Hepatocyte (in vitro differentiated cells): Measurements from ENCODE around the gene PREX1. TPM values are rescaled to one million over a fixed set of nuclear protein-coding genes. Genes with fewer than 3 reads are reported as not detected.

ENCODE experiments used
- DNase-seq: peaks from one replicate; pipeline ENCODE4 v3.0.0-alpha.2; 2016; ENCODE audit warnings: low spot score
- H2AFZ ChIP-seq: fragments of 200-600 bp; sonication (generic); 2 replicates; pipeline ENCODE4 v1.6.0; 2016; ENCODE audit warnings: antibody characterized with exemption, mild to moderate bottlenecking
- H3K27ac ChIP-seq: fragments of 200-600 bp; sonication (generic); 2 replicates; pipeline ENCODE4 v1.5.1; 2016; ENCODE audit warnings: mild to moderate bottlenecking
- H3K27me3 ChIP-seq: fragments of 200-600 bp; sonication (generic); 2 replicates; pipeline ENCODE4 v1.6.1; 2016
- H3K36me3 ChIP-seq: fragments of 200-600 bp; sonication (generic); replicated peaks from 2 replicates; pipeline ENCODE4 v1.5.1; 2016; ENCODE audit warnings: low read depth; ENCODE audit not compliant: insufficient read depth
- H3K4me1 ChIP-seq: fragments of 200-600 bp; sonication (generic); 2 replicates; pipeline ENCODE4 v1.5.1; 2016; ENCODE audit warnings: mild to moderate bottlenecking, moderate library complexity; ENCODE audit not compliant: insufficient read depth
- H3K4me2 ChIP-seq: fragments of 200-600 bp; sonication (generic); 2 replicates; pipeline ENCODE4 v1.6.0; 2016
- H3K4me3 ChIP-seq: fragments of 200-600 bp; sonication (generic); 2 replicates; pipeline ENCODE4 v1.5.1; 2016; ENCODE audit warnings: mild to moderate bottlenecking
- H3K79me2 ChIP-seq: fragments of 200-600 bp; sonication (generic); 2 replicates; pipeline ENCODE4 v1.6.0; 2017; ENCODE audit warnings: mild to moderate bottlenecking
- H3K9me2 ChIP-seq: fragments of 200-600 bp; sonication (generic); replicated peaks from 2 replicates; pipeline ENCODE4 v1.6.0; 2017; ENCODE audit warnings: mild to moderate bottlenecking; ENCODE audit not compliant: insufficient read depth
- H3K9me3 ChIP-seq: fragments of 200-600 bp; sonication (generic); 2 replicates; pipeline ENCODE4 v1.5.1; 2016; ENCODE audit warnings: low read depth, mild to moderate bottlenecking
- H4K20me1 ChIP-seq: fragments of 200-600 bp; sonication (generic); 2 replicates; pipeline ENCODE4 v1.6.0; 2016; ENCODE audit warnings: mild to moderate bottlenecking; ENCODE audit not compliant: insufficient read depth, poor library complexity, severe bottlenecking
- EZH2 ChIP-seq: fragments of 200-600 bp; sonication (generic); IDR thresholded peaks from 2 replicates; pipeline ENCODE4 v1.6.1; 2016; ENCODE audit warnings: antibody characterized with exemption, mild to moderate bottlenecking, borderline replicate concordance
- EZH2phosphoT487 ChIP-seq: fragments of 200-600 bp; sonication (generic); IDR thresholded peaks from one replicate; pipeline ENCODE4 v1.6.1; 2018; ENCODE audit warnings: antibody characterized with exemption, mild to moderate bottlenecking, low read depth, moderate library complexity; ENCODE audit not compliant: unreplicated experiment, severe bottlenecking
- WGBS: methylation state at CpG from one replicate; pipeline ENCODE4 v1.1.6; 2016; ENCODE audit warnings: low lambda C conversion rate; ENCODE audit errors: missing lambda C conversion rate; 5-methylcytosine and 5-hydroxymethylcytosine counted together
- polyA plus RNA-seq: library from polyadenylated mRNA; unstranded; fragments of >200 nt; fragmentation: Nextera tagmentation; extraction: Ambion mirVana; gene quantifications from 2 replicates; pipeline ENCODE4 v1.2.1, GENCODE V29; 2016
- total RNA-seq: library from RNA; depleted of rRNA; stranded (reverse); fragments of >200 nt; gene quantifications from 2 replicates; pipeline ENCODE4 v1.2.3, GENCODE V29; 2014
- TF ChIP-seq, protein P1 (sequence below): fragments of 200-600 bp; sonication (generic); IDR thresholded peaks from 2 replicates; pipeline ENCODE4 v1.5.1; 2016; ENCODE audit warnings: antibody characterized with exemption, mild to moderate bottlenecking; ENCODE audit not compliant: poor library complexity

The PREX1 gene
- total and polyA plus RNA-seq, 2 experiments from 2014 or later: 1.8 to 2.9 TPM

- Histone ChIP-seq H3K4me2 (no peak overlapping the region), H3K9me2 (no peaks in the 10 kb centered on the region), H3K4me1 (no peaks in the 10 kb centered on the region), H3K9me3 (no peaks in the 10 kb centered on the region), H3K4me3 (no peak overlapping the region), H3K36me3 (no peaks in the 10 kb centered on the region), H3K27ac (no peak overlapping the region), H3K79me2 (no peaks in the 10 kb centered on the region), H4K20me1 (no peaks in the 10 kb centered on the region), H3K27me3 (no peaks in the 10 kb centered on the region), H2AFZ (no peak overlapping the region)
- WGBS: 96% methylated on average over 6 of the region's 6 CpGs
- DNase-seq: no peak
- no peak for TF ChIP-seq EZH2phosphoT487
- TF ChIP-seq, protein P1, sequence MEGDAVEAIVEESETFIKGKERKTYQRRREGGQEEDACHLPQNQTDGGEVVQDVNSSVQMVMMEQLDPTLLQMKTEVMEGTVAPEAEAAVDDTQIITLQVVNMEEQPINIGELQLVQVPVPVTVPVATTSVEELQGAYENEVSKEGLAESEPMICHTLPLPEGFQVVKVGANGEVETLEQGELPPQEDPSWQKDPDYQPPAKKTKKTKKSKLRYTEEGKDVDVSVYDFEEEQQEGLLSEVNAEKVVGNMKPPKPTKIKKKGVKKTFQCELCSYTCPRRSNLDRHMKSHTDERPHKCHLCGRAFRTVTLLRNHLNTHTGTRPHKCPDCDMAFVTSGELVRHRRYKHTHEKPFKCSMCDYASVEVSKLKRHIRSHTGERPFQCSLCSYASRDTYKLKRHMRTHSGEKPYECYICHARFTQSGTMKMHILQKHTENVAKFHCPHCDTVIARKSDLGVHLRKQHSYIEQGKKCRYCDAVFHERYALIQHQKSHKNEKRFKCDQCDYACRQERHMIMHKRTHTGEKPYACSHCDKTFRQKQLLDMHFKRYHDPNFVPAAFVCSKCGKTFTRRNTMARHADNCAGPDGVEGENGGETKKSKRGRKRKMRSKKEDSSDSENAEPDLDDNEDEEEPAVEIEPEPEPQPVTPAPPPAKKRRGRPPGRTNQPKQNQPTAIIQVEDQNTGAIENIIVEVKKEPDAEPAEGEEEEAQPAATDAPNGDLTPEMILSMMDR: no peak
- TF ChIP-seq EZH2: no peak
These were observed 83.3 kb downstream of the PREX1 start for GRCh38 chr20:48744515-48744914.

DNA sequence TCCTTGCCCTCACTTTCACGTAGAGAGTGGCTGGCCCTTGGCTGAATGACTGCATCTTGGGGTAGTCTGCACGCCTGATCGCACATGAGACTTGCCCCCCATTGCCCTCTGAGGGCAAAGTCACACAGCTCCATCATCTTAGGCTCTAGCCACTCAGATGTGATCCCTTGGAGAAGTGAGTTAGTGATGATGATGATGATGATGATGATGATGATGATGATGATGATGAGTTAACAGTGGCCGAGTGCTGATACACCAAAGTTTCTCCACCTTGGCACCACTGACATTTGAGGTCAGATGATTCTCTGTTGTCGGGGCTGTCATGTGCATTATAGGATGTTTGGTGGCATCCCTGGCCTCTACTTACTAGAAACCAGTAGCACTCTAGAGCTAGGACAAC is 84.0 kb downstream of the PREX1 start:
- WGBS: 93% methylated on average over 5 of the region's 5 CpGs
- no peaks in the 10 kb centered on the region for H3K79me2 ChIP-seq

GRCh38 chr20:48742912-48743680 is 84.7 kb downstream of the PREX1 start:
- peaks cover 7% of the 10 kb centered on the region for H3K4me1 ChIP-seq
- no peak overlapping the region for H3K27ac ChIP-seq
- no peaks in the 10 kb centered on the region for H3K9me3 ChIP-seq
- H3K36me3 ChIP-seq: no peaks in the 10 kb centered on the region
- no peaks in the 10 kb centered on the region for H3K9me2 ChIP-seq
- no peak for DNase-seq
- no peaks in the 10 kb centered on the region for H4K20me1 ChIP-seq
- no peaks in the 10 kb centered on the region for H3K79me2 ChIP-seq
- H3K4me3 ChIP-seq: no peak overlapping the region
- no peak overlapping the region for H3K4me2 ChIP-seq
- TF ChIP-seq EZH2phosphoT487: no peak
- TF ChIP-seq, protein P1: no peak
- no peak for TF ChIP-seq EZH2
- WGBS: 94% methylated on average over 16 of the region's 16 CpGs
- H2AFZ ChIP-seq: no peak overlapping the region
- no peaks in the 10 kb centered on the region for H3K27me3 ChIP-seq

More for the DNA sequence above, 84.0 kb downstream of the PREX1 start:
- DNase-seq: no peak
- H3K36me3 ChIP-seq: no peaks in the 10 kb centered on the region
- H3K27ac ChIP-seq: no peak overlapping the region
- H3K9me2 ChIP-seq: no peaks in the 10 kb centered on the region
- no peak overlapping the region for H2AFZ ChIP-seq
- no peak overlapping the region for H3K4me3 ChIP-seq
- TF ChIP-seq, protein P1: no peak
- TF ChIP-seq EZH2phosphoT487 (no peak), EZH2 (no peak)
- H3K4me2 ChIP-seq: no peak overlapping the region
- H3K4me1 ChIP-seq: peaks cover under 1% of the 10 kb centered on the region
- no peaks in the 10 kb centered on the region for H3K9me3 ChIP-seq
- no peaks in the 10 kb centered on the region for H4K20me1 ChIP-seq
- no peaks in the 10 kb centered on the region for H3K27me3 ChIP-seq
